DOHH2 (cell line): ENCODE measurements around the gene SLC17A8.

Source experiments
- CTCF ChIP-seq: fragments of 200-600 bp; sonication (generic); IDR thresholded peaks from one replicate; pipeline ENCODE4 v1.5.1; 2014; ENCODE audit warnings: antibody characterized with exemption, mild to moderate bottlenecking, low read depth, low read length; ENCODE audit not compliant: poor library complexity, severe bottlenecking
- EZH2phosphoT487 ChIP-seq: fragments of 200-600 bp; sonication (generic); IDR thresholded peaks from 2 replicates; pipeline ENCODE4 v1.6.1; 2017; ENCODE audit warnings: borderline replicate concordance, mild to moderate bottlenecking, antibody characterized with exemption, low read length, moderate library complexity, mixed read lengths

- TF ChIP-seq CTCF (no peak), EZH2phosphoT487 (no peak)
Measured at GRCh38 chr12:100339071-100339470, 17.8 kb upstream of the SLC17A8 start.
